Measurements from ENCODE around the gene STAG1.
"Not testable (repeated sequence)": the region's sequence is repeated elsewhere in the genome, so short reads cannot be mapped to it uniquely, and the experiment has no call there.

STAG1 gene

GRCh38 chr3:136639069-136639468 lies 113.1 kb downstream of the STAG1 start:
- no peak for DNase-seq

- DNase-seq = no peak
Observed at GRCh38 chr3:136637176-136637575, 115.0 kb downstream of the STAG1 start.

- no peak for DNase-seq
Observed at GRCh38 chr3:136634821-136635220, 117.4 kb downstream of the STAG1 start.

DNA sequence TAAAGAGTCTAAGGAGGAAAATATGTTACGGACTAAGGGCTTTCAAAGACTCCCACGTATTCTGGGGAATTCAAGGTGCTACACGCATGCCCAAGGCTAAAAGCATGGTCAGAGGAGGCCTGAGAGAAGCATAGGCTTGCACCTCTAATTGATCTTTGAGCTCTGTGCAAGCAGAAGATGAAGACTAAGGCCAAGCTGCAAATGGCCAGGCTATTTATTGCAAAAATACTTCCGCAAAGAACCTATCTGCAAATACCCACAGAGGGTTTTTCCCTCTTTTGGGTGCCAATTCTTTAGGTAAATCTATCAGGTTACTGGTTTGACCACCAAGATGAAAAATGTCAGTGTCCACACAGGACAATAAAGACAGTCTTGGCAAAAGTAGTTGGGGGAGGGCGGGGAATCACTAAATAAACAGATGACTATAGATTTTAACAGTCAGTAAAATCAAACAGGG lies 119.5 kb downstream of the STAG1 start:
- DNase-seq = no peak

- DNase-seq = no peak
Observed at GRCh38 chr3:136631424-136631823, 120.8 kb downstream of the STAG1 start.

DNA sequence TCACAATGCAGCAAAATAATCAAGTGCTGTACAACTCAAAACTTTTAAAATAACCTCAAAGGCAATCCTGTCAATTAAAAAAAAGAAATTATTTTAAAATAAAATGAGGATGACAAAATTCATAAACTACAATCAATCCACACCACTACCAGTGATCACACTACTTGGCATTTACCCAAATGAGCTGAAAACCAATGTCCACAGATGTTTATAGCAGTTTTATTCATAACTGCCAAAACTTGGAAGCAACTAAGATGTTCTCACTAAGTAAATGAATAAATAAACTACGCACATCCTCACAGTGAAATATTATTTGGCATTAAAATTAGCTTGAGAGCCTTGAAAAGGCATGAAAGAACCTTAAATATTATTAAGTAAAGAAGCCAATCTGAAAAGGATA lies 121.3 kb downstream of the STAG1 start:
- no peak for DNase-seq

- no peak for DNase-seq
Observed at GRCh38 chr3:136626493-136626892, 125.7 kb downstream of the STAG1 start.

GRCh38 chr3:136624894-136625815 lies 127.0 kb downstream of the STAG1 start:
- DNase-seq = no peak

GRCh38 chr3:136624371-136624770 lies 127.8 kb downstream of the STAG1 start:
- no peak for DNase-seq

GRCh38 chr3:136621628-136622027 lies 130.6 kb downstream of the STAG1 start:
- DNase-seq = no peak

- DNase-seq = no peak
Observed at GRCh38 chr3:136620436-136620835, 131.7 kb downstream of the STAG1 start.

- not testable (repeated sequence) for DNase-seq
Observed at GRCh38 chr3:136617969-136618525, 134.1 kb downstream of the STAG1 start.

DNA sequence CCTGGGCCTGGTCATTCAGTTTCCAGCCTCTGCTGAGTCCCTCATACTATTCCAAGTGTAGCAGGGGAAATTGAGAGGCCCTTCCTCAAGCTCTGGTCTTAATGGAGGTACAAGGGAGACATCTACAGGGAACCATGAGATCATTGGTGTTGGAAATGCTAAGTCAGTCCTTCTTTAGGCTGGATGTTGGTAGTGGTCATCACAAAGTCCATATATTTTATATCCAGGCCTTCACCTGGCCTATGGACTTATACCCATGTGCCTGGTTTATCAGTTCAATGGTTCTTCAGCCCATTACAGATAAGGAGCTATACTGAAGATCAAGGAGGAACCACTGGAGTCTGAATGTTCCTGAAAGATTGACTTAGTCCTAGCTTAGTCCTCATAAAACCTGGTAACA lies 135.0 kb downstream of the STAG1 start:
- DNase-seq = no peak

- no peak for DNase-seq
Observed at GRCh38 chr3:136612512-136612911, 139.7 kb downstream of the STAG1 start.

- no peak for DNase-seq
Observed at GRCh38 chr3:136606990-136607389, 145.2 kb downstream of the STAG1 start.

DNA sequence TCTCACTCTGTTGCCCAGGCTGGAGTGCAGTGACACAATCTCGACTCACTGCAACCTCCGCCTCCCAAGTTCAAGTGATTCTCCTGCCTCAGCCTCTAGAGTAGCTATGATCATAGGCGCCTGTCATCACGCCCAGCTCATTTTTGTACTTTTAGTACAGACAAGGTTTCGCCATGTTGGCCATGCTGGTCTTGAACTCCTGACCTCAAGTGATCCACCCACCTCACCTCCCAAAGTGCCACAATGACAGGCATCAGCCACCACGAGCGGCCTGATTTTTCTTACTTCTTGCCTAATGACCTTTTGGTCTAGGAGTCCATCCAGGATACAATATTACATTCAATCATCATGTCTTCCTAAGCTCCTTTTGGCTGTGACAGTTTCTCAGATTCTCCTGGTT lies 146.0 kb downstream of the STAG1 start:
- DNase-seq = not testable (repeated sequence)

DNA sequence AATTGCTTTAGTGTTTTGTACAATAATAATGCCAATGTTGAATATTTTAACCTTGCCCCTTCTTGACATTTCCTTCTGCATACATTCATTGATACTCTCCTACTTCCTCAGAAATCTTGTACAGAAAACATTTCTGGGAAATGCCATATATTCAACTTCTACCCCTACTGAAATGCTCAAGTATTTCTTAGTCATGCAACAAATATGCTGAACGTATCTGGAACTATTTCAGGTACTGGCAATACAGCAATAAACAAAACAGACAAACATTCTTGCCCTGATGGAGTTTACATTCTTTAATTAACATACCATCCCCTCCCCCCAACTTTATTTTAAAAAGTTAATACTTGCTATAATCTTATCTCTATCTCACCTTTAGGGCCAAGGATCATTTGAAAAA lies 147.2 kb downstream of the STAG1 start:
- DNase-seq = no peak

GRCh38 chr3:136602818-136603217 lies 149.4 kb downstream of the STAG1 start:
- no peak for DNase-seq

GRCh38 chr3:136595913-136596697 lies 156.1 kb downstream of the STAG1 start:
- no peak for DNase-seq

GRCh38 chr3:136586580-136586979 lies 165.6 kb downstream of the STAG1 start:
- DNase-seq = no peak

GRCh38 chr3:136584728-136585127 lies 167.4 kb downstream of the STAG1 start:
- no peak for DNase-seq

GRCh38 chr3:136583823-136584222 lies 168.4 kb downstream of the STAG1 start:
- DNase-seq = no peak

GRCh38 chr3:136577791-136578190 lies 174.4 kb downstream of the STAG1 start:
- no peak for DNase-seq

Data from activated CD4-positive, alpha-beta T cell treated with anti-CD3 and anti-CD28 coated beads for 1 hour (primary cell).